HepG2 (cell line): Measurements from ENCODE around the gene LRPPRC. TPM values are rescaled to one million over a fixed set of nuclear protein-coding genes. Genes with fewer than 3 reads are reported as not detected.

Experiments used
- ELF3 ChIP-seq: IDR thresholded peaks from 2 replicates; pipeline ENCODE4 v1.6.1; 2016; ENCODE audit warnings: missing genetic modification reagents, missing compliant biosample characterization
- NFATC3 ChIP-seq: sonication (generic); formaldehyde crosslinking; IDR thresholded peaks from 2 replicates; pipeline ENCODE4 v1.5.1; 2020; ENCODE audit warnings: mild to moderate bottlenecking, missing genetic modification reagents
- RELA ChIP-seq: sonication (generic); formaldehyde crosslinking; IDR thresholded peaks from 2 replicates; pipeline ENCODE4 v1.4.0; 2020; ENCODE audit warnings: missing genetic modification reagents
- YY1 ChIP-seq: IDR thresholded peaks from 2 replicates; pipeline ENCODE4 v1.6.1; 2011; ENCODE audit warnings: low read length, low read depth, moderate library complexity, mild to moderate bottlenecking; ENCODE audit not compliant: insufficient read depth, insufficient replicate concordance
- ZNF224 ChIP-seq: sonication (generic); formaldehyde crosslinking; IDR thresholded peaks from 2 replicates; pipeline ENCODE4 v1.5.0; 2020; ENCODE audit warnings: mild to moderate bottlenecking, missing genetic modification reagents
- ZNF44 ChIP-seq: sonication (generic); formaldehyde crosslinking; IDR thresholded peaks from 2 replicates; pipeline ENCODE4 v1.5.1; 2020; ENCODE audit warnings: mild to moderate bottlenecking, missing genetic modification reagents
- ZNF530 ChIP-seq: sonication (generic); formaldehyde crosslinking; IDR thresholded peaks from 2 replicates; pipeline ENCODE4 v1.5.0; 2020; ENCODE audit warnings: low read depth, mild to moderate bottlenecking, missing genetic modification reagents
- ZNF598 ChIP-seq: sonication (generic); formaldehyde crosslinking; IDR thresholded peaks from 2 replicates; pipeline ENCODE4 v1.5.1; 2020; ENCODE audit warnings: mild to moderate bottlenecking, missing genetic modification reagents, borderline replicate concordance
- ZNF83 ChIP-seq: sonication (generic); formaldehyde crosslinking; IDR thresholded peaks from 2 replicates; pipeline ENCODE4 v1.4.0; 2020; ENCODE audit warnings: missing genetic modification reagents, mild to moderate bottlenecking, borderline replicate concordance
- polyA plus RNA-seq, 8 experiments: library from polyadenylated mRNA; depleted of rRNA in 3 of 8; stranded (reverse) in 7 of 8; unstranded in 1 of 8; fragments of >200 nt; fragmentation: Illumina TruSeq in 4 of 8; extraction: Trizol in 4 of 8; gene quantifications; 2 replicates each; pipeline versions ENCODE4 v1.2.1 to v1.2.3, GENCODE V29; 2011 to 2016; ENCODE audit warnings: low read depth in 4 of 8, missing spikeins in 1 of 8, mixed read lengths in 1 of 8; ENCODE audit not compliant: insufficient read depth in 1 of 8
- total RNA-seq, 5 experiments: library from RNA; depleted of rRNA; stranded (reverse); fragments of >200 nt; fragmentation: Illumina TruSeq; extraction: Trizol; gene quantifications; 2 replicates each; pipeline ENCODE4 v1.2.3, GENCODE V29; 2016; ENCODE audit warnings: low read depth in 1 of 5
- TF ChIP-seq, protein P1 (sequence below): sonication (generic); formaldehyde crosslinking; IDR thresholded peaks from 2 replicates; pipeline ENCODE4 v1.5.0; 2020; ENCODE audit warnings: mild to moderate bottlenecking, missing genetic modification reagents
- TF ChIP-seq, protein P2 (sequence below): sonication (generic); formaldehyde crosslinking; conservative IDR thresholded peaks from 2 replicates; pipeline ENCODE4 v1.8.0; 2022; ENCODE audit warnings: mild to moderate bottlenecking, moderate library complexity, missing genetic modification reagents
- TF ChIP-seq, protein P3 (sequence below): sonication (generic); formaldehyde crosslinking; IDR thresholded peaks from 2 replicates; pipeline ENCODE4 v1.4.0; 2020; ENCODE audit warnings: missing genetic modification reagents
- TF ChIP-seq, protein P4 (sequence below): sonication (generic); formaldehyde crosslinking; conservative IDR thresholded peaks from 2 replicates; pipeline ENCODE4 v1.4.0; 2020; ENCODE audit warnings: missing genetic modification reagents

LRPPRC gene
- total and polyA plus RNA-seq, 2 of the 13 experiments (the other 11 are each of a cell fraction or from before 2014, with no cell fraction given), result 117 to 167 TPM

DNA sequence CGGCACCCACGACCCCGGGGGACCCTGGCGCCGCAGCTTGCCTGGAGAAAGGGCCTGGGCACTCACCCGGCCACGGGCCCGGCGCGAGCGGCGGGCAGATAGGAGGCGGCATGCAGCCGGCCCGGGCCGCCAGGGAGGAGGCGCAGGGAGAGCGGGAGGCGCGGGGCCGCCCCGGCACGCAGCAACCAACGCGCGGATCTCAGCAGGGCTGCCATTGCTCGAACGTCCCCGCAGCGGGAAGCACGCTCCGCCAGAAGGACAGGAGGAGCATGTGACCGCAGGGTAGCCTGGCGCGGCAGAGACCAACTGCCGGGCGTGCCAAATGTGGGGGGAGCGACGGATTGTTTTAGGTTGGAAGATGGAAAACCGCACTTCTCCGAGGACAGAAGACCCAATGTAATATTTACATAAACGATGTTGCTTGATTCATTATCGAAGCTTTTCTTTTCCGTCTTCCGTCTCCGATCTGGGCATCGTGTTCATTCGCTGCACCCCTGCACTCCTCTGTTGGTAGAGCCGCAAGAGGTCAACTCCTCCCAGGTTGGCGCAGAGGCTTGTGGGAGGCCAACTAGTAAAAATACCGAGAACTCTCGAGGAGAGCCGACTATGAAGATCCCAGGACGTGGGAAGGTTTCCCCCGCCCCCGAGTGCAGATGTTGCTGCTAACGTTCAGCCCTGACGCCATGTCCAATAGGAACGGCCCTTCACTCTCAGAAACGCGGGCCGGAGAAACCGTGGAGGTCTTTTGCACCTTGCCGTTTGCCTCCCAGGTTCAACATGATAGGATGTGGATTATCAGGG is at the start of gene LRPPRC (continued):
- TF ChIP-seq, protein P1, sequence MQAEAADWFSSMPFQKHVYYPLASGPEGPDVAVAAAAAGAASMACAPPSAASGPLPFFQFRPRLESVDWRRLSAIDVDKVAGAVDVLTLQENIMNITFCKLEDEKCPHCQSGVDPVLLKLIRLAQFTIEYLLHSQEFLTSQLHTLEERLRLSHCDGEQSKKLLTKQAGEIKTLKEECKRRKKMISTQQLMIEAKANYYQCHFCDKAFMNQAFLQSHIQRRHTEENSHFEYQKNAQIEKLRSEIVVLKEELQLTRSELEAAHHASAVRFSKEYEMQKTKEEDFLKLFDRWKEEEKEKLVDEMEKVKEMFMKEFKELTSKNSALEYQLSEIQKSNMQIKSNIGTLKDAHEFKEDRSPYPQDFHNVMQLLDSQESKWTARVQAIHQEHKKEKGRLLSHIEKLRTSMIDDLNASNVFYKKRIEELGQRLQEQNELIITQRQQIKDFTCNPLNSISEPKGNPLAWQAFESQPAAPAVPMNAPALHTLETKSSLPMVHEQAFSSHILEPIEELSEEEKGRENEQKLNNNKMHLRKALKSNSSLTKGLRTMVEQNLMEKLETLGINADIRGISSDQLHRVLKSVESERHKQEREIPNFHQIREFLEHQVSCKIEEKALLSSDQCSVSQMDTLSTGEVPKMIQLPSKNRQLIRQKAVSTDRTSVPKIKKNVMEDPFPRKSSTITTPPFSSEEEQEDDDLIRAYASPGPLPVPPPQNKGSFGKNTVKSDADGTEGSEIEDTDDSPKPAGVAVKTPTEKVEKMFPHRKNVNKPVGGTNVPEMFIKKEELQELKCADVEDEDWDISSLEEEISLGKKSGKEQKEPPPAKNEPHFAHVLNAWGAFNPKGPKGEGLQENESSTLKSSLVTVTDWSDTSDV (CRISPR knock-in tag), result no peak
- peak; percentile 38; the same call in 1 of the 2 replicates for TF ChIP-seq ELF3 (CRISPR knock-in tag)
- TF ChIP-seq ZNF44 (CRISPR knock-in tag), result peak; percentile 75; the same call in 1 of the 2 replicates
- TF ChIP-seq, protein P2, sequence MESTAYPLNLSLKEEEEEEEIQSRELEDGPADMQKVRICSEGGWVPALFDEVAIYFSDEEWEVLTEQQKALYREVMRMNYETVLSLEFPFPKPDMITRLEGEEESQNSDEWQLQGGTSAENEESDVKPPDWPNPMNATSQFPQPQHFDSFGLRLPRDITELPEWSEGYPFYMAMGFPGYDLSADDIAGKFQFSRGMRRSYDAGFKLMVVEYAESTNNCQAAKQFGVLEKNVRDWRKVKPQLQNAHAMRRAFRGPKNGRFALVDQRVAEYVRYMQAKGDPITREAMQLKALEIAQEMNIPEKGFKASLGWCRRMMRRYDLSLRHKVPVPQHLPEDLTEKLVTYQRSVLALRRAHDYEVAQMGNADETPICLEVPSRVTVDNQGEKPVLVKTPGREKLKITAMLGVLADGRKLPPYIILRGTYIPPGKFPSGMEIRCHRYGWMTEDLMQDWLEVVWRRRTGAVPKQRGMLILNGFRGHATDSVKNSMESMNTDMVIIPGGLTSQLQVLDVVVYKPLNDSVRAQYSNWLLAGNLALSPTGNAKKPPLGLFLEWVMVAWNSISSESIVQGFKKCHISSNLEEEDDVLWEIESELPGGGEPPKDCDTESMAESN, result peak; percentile 66
- TF ChIP-seq NFATC3, result no peak
- no peak for TF ChIP-seq ZNF224 (CRISPR knock-in tag)
- peak; percentile 92 for TF ChIP-seq YY1
- no peak for TF ChIP-seq ZNF530 (CRISPR knock-in tag)
- TF ChIP-seq ZNF83, result 0 out of 2 replicates have a peak, but pooled peaks have one; percentile 60
- TF ChIP-seq RELA (CRISPR knock-in tag), result no peak
- TF ChIP-seq, protein P3, sequence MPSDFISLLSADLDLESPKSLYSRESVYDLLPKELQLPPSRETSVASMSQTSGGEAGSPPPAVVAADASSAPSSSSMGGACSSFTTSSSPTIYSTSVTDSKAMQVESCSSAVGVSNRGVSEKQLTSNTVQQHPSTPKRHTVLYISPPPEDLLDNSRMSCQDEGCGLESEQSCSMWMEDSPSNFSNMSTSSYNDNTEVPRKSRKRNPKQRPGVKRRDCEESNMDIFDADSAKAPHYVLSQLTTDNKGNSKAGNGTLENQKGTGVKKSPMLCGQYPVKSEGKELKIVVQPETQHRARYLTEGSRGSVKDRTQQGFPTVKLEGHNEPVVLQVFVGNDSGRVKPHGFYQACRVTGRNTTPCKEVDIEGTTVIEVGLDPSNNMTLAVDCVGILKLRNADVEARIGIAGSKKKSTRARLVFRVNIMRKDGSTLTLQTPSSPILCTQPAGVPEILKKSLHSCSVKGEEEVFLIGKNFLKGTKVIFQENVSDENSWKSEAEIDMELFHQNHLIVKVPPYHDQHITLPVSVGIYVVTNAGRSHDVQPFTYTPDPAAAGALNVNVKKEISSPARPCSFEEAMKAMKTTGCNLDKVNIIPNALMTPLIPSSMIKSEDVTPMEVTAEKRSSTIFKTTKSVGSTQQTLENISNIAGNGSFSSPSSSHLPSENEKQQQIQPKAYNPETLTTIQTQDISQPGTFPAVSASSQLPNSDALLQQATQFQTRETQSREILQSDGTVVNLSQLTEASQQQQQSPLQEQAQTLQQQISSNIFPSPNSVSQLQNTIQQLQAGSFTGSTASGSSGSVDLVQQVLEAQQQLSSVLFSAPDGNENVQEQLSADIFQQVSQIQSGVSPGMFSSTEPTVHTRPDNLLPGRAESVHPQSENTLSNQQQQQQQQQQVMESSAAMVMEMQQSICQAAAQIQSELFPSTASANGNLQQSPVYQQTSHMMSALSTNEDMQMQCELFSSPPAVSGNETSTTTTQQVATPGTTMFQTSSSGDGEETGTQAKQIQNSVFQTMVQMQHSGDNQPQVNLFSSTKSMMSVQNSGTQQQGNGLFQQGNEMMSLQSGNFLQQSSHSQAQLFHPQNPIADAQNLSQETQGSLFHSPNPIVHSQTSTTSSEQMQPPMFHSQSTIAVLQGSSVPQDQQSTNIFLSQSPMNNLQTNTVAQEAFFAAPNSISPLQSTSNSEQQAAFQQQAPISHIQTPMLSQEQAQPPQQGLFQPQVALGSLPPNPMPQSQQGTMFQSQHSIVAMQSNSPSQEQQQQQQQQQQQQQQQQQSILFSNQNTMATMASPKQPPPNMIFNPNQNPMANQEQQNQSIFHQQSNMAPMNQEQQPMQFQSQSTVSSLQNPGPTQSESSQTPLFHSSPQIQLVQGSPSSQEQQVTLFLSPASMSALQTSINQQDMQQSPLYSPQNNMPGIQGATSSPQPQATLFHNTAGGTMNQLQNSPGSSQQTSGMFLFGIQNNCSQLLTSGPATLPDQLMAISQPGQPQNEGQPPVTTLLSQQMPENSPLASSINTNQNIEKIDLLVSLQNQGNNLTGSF (CRISPR knock-in tag), result peak; percentile 28; the same call in 1 of the 2 replicates
- TF ChIP-seq ZNF598 (CRISPR knock-in tag), result no peak
- TF ChIP-seq, protein P4, sequence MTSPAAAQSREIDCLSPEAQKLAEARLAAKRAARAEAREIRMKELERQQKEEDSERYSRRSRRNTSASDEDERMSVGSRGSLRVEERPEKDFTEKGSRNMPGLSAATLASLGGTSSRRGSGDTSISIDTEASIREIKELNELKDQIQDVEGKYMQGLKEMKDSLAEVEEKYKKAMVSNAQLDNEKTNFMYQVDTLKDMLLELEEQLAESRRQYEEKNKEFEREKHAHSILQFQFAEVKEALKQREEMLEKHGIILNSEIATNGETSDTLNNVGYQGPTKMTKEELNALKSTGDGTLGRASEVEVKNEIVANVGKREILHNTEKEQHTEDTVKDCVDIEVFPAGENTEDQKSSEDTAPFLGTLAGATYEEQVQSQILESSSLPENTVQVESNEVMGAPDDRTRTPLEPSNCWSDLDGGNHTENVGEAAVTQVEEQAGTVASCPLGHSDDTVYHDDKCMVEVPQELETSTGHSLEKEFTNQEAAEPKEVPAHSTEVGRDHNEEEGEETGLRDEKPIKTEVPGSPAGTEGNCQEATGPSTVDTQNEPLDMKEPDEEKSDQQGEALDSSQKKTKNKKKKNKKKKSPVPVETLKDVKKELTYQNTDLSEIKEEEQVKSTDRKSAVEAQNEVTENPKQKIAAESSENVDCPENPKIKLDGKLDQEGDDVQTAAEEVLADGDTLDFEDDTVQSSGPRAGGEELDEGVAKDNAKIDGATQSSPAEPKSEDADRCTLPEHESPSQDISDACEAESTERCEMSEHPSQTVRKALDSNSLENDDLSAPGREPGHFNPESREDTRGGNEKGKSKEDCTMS, result no peak
